K562 (cell line): ENCODE data around the gene DHRS4L2. TPM values are rescaled to one million over a fixed set of nuclear protein-coding genes. Genes with fewer than 3 reads are reported as not detected.
A peak's percentile ranks its signal among the peaks of the same experiment; 100 is the strongest.

Experiments
- DNMT1 ChIP-seq: fragments of 450-650 bp; IDR thresholded peaks from 2 replicates; pipeline ENCODE4 v1.6.1; 2016; ENCODE audit warnings: antibody characterized with exemption, mild to moderate bottlenecking
- KDM1A ChIP-seq, 2 experiments: fragments of 450-650 bp; IDR thresholded peaks; 2 replicates each; pipeline ENCODE4 v1.6.1; 2016; ENCODE audit warnings: mild to moderate bottlenecking in 2 of 2
- PRPF4 ChIP-seq: fragments of 200-400 bp; formaldehyde crosslinking; IDR thresholded peaks from one replicate; pipeline ENCODE4 v1.6.1; 2017; ENCODE audit warnings: low read length, low read depth, mild to moderate bottlenecking; ENCODE audit not compliant: insufficient read depth, poor library complexity, severe bottlenecking
- RB1 ChIP-seq: fragments of 450-650 bp; IDR thresholded peaks from 2 replicates; pipeline ENCODE4 v1.6.1; 2017; ENCODE audit warnings: low read depth, mild to moderate bottlenecking
- RHOXF2B ChIP-seq: fragments of 250-450 bp; sonication (Bioruptor Pico); conservative IDR thresholded peaks from 2 replicates; pipeline ENCODE4 v1.5.1; 2021
- UBTF ChIP-seq, 2 experiments: IDR thresholded peaks; 2 replicates each; pipeline ENCODE4 v1.6.1; 2012; ENCODE audit warnings: improper control_type of control experiment in 2 of 2, low read depth in 2 of 2, low read length in 2 of 2, borderline replicate concordance in 1 of 2
- XRCC3 ChIP-seq: fragments of 450-650 bp; IDR thresholded peaks from 2 replicates; pipeline ENCODE4 v1.6.1; 2017; ENCODE audit warnings: mild to moderate bottlenecking, moderate library complexity
- ZBTB2 ChIP-seq: fragments of 450-650 bp; IDR thresholded peaks from 2 replicates; pipeline ENCODE4 v1.6.1; 2016; ENCODE audit warnings: antibody characterized with exemption
- ZFP91 ChIP-seq: sonication (generic); formaldehyde crosslinking; IDR thresholded peaks from 2 replicates; pipeline ENCODE4 v1.8.0; 2022; ENCODE audit warnings: mild to moderate bottlenecking, missing genetic modification reagents
- ZNF518B ChIP-seq: fragments of 250-450 bp; sonication (Bioruptor Pico); IDR thresholded peaks from 2 replicates; pipeline ENCODE4 v1.5.0; 2021; ENCODE audit warnings: mild to moderate bottlenecking, moderate library complexity
- polyA plus RNA-seq, 8 experiments: library from polyadenylated mRNA; depleted of rRNA in 4 of 8; stranded (reverse) in 5 of 8; unstranded in 3 of 8; fragments of >200 nt; fragmentation: Nextera tagmentation in 2 of 8; fragmentation: Illumina TruSeq in 1 of 8; extraction: Ambion mirVana in 2 of 8; extraction: Trizol in 1 of 8; gene quantifications; 2 replicates each; pipeline versions ENCODE4 v1.2.1 to v1.2.3, GENCODE V29; 2011 to 2014; ENCODE audit warnings: inconsistent platforms in 1 of 8, missing spikeins in 1 of 8
- total RNA-seq, 7 experiments: library from RNA; depleted of rRNA in 6 of 7; stranded (reverse); fragments of >200 nt in 6 of 7; fragmentation: Illumina TruSeq in 2 of 7; extraction: Trizol in 2 of 7; gene quantifications; 2 replicates each; pipeline versions ENCODE4 v1.2.1 to v1.2.3, GENCODE V29; 2011 to 2021; ENCODE audit warnings: low replicate concordance in 1 of 7
- TF ChIP-seq, protein P1 (sequence below), 3 experiments: IDR thresholded peaks in 2 of 3; conservative IDR thresholded peaks in 1 of 3; 2 replicates each; pipeline ENCODE4 v1.5.1; 2011 to 2012; ENCODE audit warnings: low read length in 3 of 3, mild to moderate bottlenecking in 3 of 3, control low read depth in 2 of 3, improper control_type of control experiment in 1 of 3, inconsistent platforms in 1 of 3, low read depth in 1 of 3, mixed read lengths in 1 of 3, moderate library complexity in 1 of 3; ENCODE audit not compliant: insufficient read depth in 2 of 3

DHRS4L2 gene
- total and polyA plus RNA-seq, 9 of the 15 experiments (the other 6 are each of a cell fraction or from before 2014, with no cell fraction given): 2.3 to 13.7 (median 8.1) TPM

- no peak for TF ChIP-seq ZBTB2
- no peak for TF ChIP-seq ZNF518B (CRISPR knock-in tag)
- no peak for TF ChIP-seq RB1
- TF ChIP-seq, protein P1, sequence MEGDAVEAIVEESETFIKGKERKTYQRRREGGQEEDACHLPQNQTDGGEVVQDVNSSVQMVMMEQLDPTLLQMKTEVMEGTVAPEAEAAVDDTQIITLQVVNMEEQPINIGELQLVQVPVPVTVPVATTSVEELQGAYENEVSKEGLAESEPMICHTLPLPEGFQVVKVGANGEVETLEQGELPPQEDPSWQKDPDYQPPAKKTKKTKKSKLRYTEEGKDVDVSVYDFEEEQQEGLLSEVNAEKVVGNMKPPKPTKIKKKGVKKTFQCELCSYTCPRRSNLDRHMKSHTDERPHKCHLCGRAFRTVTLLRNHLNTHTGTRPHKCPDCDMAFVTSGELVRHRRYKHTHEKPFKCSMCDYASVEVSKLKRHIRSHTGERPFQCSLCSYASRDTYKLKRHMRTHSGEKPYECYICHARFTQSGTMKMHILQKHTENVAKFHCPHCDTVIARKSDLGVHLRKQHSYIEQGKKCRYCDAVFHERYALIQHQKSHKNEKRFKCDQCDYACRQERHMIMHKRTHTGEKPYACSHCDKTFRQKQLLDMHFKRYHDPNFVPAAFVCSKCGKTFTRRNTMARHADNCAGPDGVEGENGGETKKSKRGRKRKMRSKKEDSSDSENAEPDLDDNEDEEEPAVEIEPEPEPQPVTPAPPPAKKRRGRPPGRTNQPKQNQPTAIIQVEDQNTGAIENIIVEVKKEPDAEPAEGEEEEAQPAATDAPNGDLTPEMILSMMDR (IDR thresholded peaks at IDR 0.05 in 2 of 3, conservative IDR thresholded peaks at IDR 0.05 in 1 of 3; ENCODE audit: insufficient read depth in 2 of 3, low read depth in 1 of 3, low read length in 3 of 3): no peak
- TF ChIP-seq ZFP91 (CRISPR knock-in tag): no peak
- no peak for TF ChIP-seq PRPF4
- no peak for TF ChIP-seq DNMT1
- 0 out of 2 replicates have a peak, but pooled peaks have one; percentile 40 for TF ChIP-seq RHOXF2B
- no peak for TF ChIP-seq XRCC3
- no peak for TF ChIP-seq UBTF (IDR thresholded peaks at IDR 0.05; ENCODE audit: borderline replicate concordance in 1 of 2, low read depth in 2 of 2, low read length in 2 of 2)
- no peak for TF ChIP-seq KDM1A (IDR thresholded peaks at IDR 0.05)
Observed at GRCh38 chr14:23939607-23940326, 49.0 kb upstream of the DHRS4L2 start (continued).
